Upper lobe of right lung (tissue), 1 donor: ENCODE measurements around the gene ELOVL1. TPM values are rescaled to one million over a fixed set of nuclear protein-coding genes. Genes with fewer than 3 reads are reported as not detected.

Experiments
- ATAC-seq: fragments of 200-7000 bp; cut with Tn5 transposase; one replicate; pipeline ENCODE4 v1.9.1; 2020; ENCODE audit warnings: mild to moderate bottlenecking, moderate library complexity
- DNase-seq: peaks from one replicate; pipeline ENCODE4 v3.0.0-alpha.2; 2020
- H3K27ac ChIP-seq: fragments of 200-600 bp; one replicate; pipeline ENCODE4 v1.8.0; 2022
- H3K27me3 ChIP-seq: fragments of 200-600 bp; one replicate; pipeline ENCODE4 v1.8.0; 2022; ENCODE audit warnings: mild to moderate bottlenecking
- H3K36me3 ChIP-seq: fragments of 200-600 bp; one replicate; pipeline ENCODE4 v1.8.0; 2022
- H3K4me1 ChIP-seq: fragments of 200-600 bp; one replicate; pipeline ENCODE4 v1.8.0; 2022
- H3K4me3 ChIP-seq: fragments of 200-600 bp; one replicate; pipeline ENCODE4 v1.8.0; 2022; ENCODE audit warnings: mild to moderate bottlenecking
- H3K9me3 ChIP-seq: fragments of 200-600 bp; one replicate; pipeline ENCODE4 v1.8.0; 2022
- intact Hi-C: fragments of 100-400 bp; cut with DNase I; formaldehyde crosslinking; loops from one replicate; pipeline ENCODE4 v1.11.0; 2022
- total RNA-seq: library from RNA; stranded (reverse); fragmentation: NEBNext Ultra II Directional; extraction: Animal tissue kit (Norgen Biotek cat#: 25700); gene quantifications from one replicate; pipeline ENCODE4 v1.2.1, GENCODE V29; 2021
- TF ChIP-seq, protein P1 (sequence below): fragments of 200-600 bp; IDR thresholded peaks from one replicate; pipeline ENCODE4 v1.8.0; 2022; ENCODE audit warnings: antibody characterized with exemption
- donor health status: DM: no; HTN: yes; CAD: no; lungs with severe emphysema.

ELOVL1 gene
- total RNA-seq, 1 donor from 2014 or later = 98.9 TPM

- intact Hi-C loops = loop anchor here (10.0 kb wide), 1 partner anchor 122 kb away; no protein-coding TSS in a partner anchor
- no peaks in the 10 kb centered on the region for H3K27me3 ChIP-seq
- no peak overlapping the region for H3K27ac ChIP-seq
These were observed 10.6 kb downstream of the ELOVL1 start for GRCh38 chr1:43357251-43357650.

GRCh38 chr1:43354936-43355335, 12.9 kb downstream of the ELOVL1 start:
- H3K9me3 ChIP-seq = no peaks in the 10 kb centered on the region
- TF ChIP-seq, protein P1, sequence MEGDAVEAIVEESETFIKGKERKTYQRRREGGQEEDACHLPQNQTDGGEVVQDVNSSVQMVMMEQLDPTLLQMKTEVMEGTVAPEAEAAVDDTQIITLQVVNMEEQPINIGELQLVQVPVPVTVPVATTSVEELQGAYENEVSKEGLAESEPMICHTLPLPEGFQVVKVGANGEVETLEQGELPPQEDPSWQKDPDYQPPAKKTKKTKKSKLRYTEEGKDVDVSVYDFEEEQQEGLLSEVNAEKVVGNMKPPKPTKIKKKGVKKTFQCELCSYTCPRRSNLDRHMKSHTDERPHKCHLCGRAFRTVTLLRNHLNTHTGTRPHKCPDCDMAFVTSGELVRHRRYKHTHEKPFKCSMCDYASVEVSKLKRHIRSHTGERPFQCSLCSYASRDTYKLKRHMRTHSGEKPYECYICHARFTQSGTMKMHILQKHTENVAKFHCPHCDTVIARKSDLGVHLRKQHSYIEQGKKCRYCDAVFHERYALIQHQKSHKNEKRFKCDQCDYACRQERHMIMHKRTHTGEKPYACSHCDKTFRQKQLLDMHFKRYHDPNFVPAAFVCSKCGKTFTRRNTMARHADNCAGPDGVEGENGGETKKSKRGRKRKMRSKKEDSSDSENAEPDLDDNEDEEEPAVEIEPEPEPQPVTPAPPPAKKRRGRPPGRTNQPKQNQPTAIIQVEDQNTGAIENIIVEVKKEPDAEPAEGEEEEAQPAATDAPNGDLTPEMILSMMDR = no peak
- H3K4me3 ChIP-seq = no peak overlapping the region
- H3K27me3 ChIP-seq = no peaks in the 10 kb centered on the region
- no peak overlapping the region for H3K27ac ChIP-seq
- no peak for ATAC-seq
- no peak for DNase-seq
- H3K4me1 ChIP-seq = peaks cover 6% of the 10 kb centered on the region
- no peaks in the 10 kb centered on the region for H3K36me3 ChIP-seq
- intact Hi-C loops = loop anchor here (10.0 kb wide), 1 partner anchor 120 kb away; no protein-coding TSS in a partner anchor

More at GRCh38 chr1:43357251-43357650, 10.6 kb downstream of the ELOVL1 start:
- Histone ChIP-seq H3K4me1 (peaks cover 6% of the 10 kb centered on the region), H3K4me3 (no peak overlapping the region), H3K36me3 (peaks cover 13% of the 10 kb centered on the region), H3K9me3 (no peaks in the 10 kb centered on the region)
- ATAC-seq (no peak), DNase-seq (no peak)
- TF ChIP-seq, protein P1 = no peak

- Histone ChIP-seq H3K9me3 (no peaks in the 10 kb centered on the region), H3K27me3 (no peaks in the 10 kb centered on the region), H3K4me3 (no peak overlapping the region), H3K36me3 (no peaks in the 10 kb centered on the region), H3K27ac (no peak overlapping the region), H3K4me1 (peaks cover 6% of the 10 kb centered on the region)
- TF ChIP-seq, protein P1 = no peak
- ATAC-seq (no peak), DNase-seq (no peak)
- intact Hi-C loops = loop anchor here (10.0 kb wide), 1 partner anchor 120 kb away; no protein-coding TSS in a partner anchor
These were observed 13.3 kb downstream of the ELOVL1 start for GRCh38 chr1:43354471-43354870.

DNA sequence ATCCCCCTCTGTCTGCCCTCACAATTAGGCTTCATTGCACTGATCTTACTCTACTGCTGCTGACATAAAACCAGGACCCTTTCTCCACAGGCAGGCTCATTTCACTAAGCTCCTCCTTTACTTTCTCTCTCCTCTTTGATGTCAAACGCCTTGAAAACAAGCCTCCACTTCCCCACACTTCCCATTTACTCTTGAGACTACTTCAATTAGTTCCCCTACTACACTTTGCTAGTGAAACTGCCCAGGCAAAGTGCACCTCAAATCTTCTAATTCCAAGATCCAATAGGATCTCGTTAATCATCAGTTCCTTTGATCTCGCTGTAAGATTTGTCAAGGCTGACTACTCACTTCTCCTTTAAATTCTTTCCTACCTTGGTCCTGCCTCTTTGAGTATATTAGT, 14.9 kb downstream of the ELOVL1 start:
- ATAC-seq (no peak), DNase-seq (no peak)
- Histone ChIP-seq H3K27ac (no peak overlapping the region), H3K4me3 (no peak overlapping the region), H3K36me3 (no peaks in the 10 kb centered on the region), H3K4me1 (peaks cover 5% of the 10 kb centered on the region), H3K27me3 (no peaks in the 10 kb centered on the region), H3K9me3 (no peaks in the 10 kb centered on the region)
- intact Hi-C loops = loop anchor here (10.0 kb wide), 1 partner anchor 118 kb away; no protein-coding TSS in a partner anchor
- TF ChIP-seq, protein P1 = no peak

- Histone ChIP-seq H3K36me3 (no peaks in the 10 kb centered on the region), H3K27ac (no peak overlapping the region), H3K4me1 (no peaks in the 10 kb centered on the region), H3K27me3 (no peaks in the 10 kb centered on the region), H3K9me3 (no peaks in the 10 kb centered on the region), H3K4me3 (no peak overlapping the region)
- TF ChIP-seq, protein P1 = no peak
- ATAC-seq (no peak), DNase-seq (no peak)
- intact Hi-C loops = loop anchor here (10.0 kb wide), 1 partner anchor 118 kb away; no protein-coding TSS in a partner anchor
These were observed 15.5 kb downstream of the ELOVL1 start for GRCh38 chr1:43352351-43352705.
